Fibroblast of peridontal ligament (primary cell): ENCODE results near the gene PNPLA6.
A peak's percentile ranks its signal among the peaks of the same experiment; 100 is the strongest.
"Not testable (repeated sequence)": the region's sequence is repeated elsewhere in the genome, so short reads cannot be mapped to it uniquely, and the experiment has no call there.

Source experiments
- DNase-seq: peaks from one replicate; pipeline ENCODE4 v3.0.0-alpha.2; 2010; ENCODE audit errors: extremely low read depth

PNPLA6 gene

GRCh38 chr19:7533281-7533885 lies 2.1 kb upstream of the PNPLA6 start:
- peak; percentile 42 for DNase-seq

GRCh38 chr19:7533925-7534480 lies 1.5 kb upstream of the PNPLA6 start:
- DNase-seq: peak; percentile 85

- DNase-seq: peak; percentile 82
These were observed 928 bp upstream of the PNPLA6 start for GRCh38 chr19:7534531-7535046.

- DNase-seq: no peak
These were observed 630 bp downstream of the PNPLA6 start for GRCh38 chr19:7535998-7536695.

GRCh38 chr19:7538990-7539389 lies 3.5 kb downstream of the PNPLA6 start:
- DNase-seq: not testable (repeated sequence)

- DNase-seq: no peak
These were observed 4.4 kb downstream of the PNPLA6 start for GRCh38 chr19:7539827-7540425.

- no peak for DNase-seq
These were observed 5.4 kb downstream of the PNPLA6 start for GRCh38 chr19:7540761-7541474.

GRCh38 chr19:7541475-7541824 lies 5.9 kb downstream of the PNPLA6 start:
- DNase-seq: no peak

GRCh38 chr19:7541828-7542443 lies 6.4 kb downstream of the PNPLA6 start:
- DNase-seq: no peak

- DNase-seq: no peak
These were observed 7.2 kb downstream of the PNPLA6 start for GRCh38 chr19:7542556-7543348.

GRCh38 chr19:7544626-7545025 lies 9.1 kb downstream of the PNPLA6 start:
- DNase-seq: no peak

GRCh38 chr19:7545300-7545699 lies 9.8 kb downstream of the PNPLA6 start:
- DNase-seq: no peak

- no peak for DNase-seq
These were observed 10.4 kb downstream of the PNPLA6 start for GRCh38 chr19:7545904-7546303.

- no peak for DNase-seq
These were observed 11.6 kb downstream of the PNPLA6 start for GRCh38 chr19:7547159-7547558.

- no peak for DNase-seq
These were observed 14.1 kb downstream of the PNPLA6 start for GRCh38 chr19:7549429-7550148.

- DNase-seq: no peak
These were observed 14.8 kb downstream of the PNPLA6 start for GRCh38 chr19:7550169-7550770.

- DNase-seq: peak; percentile 9
These were observed 15.7 kb downstream of the PNPLA6 start for GRCh38 chr19:7550987-7551761.

- no peak for DNase-seq
These were observed 17.3 kb downstream of the PNPLA6 start for GRCh38 chr19:7552781-7553180.

- no peak for DNase-seq
These were observed 19.0 kb downstream of the PNPLA6 start for GRCh38 chr19:7554565-7554964.
